ENCODE data around the gene NR1D1. TPM values are rescaled to one million over a fixed set of nuclear protein-coding genes. Genes with fewer than 3 reads are reported as not detected.

Gene NR1D1
- total and polyA plus RNA-seq, 8 donors: 4.8 to 17.5 (median 11.3) TPM

- Histone ChIP-seq H3K36me3 (peaks cover 0 to 43% (median 31%) of the 10 kb centered on the region in 3 donors), H3K4me1 (peaks cover 11 to 23% (median 19%) of the 10 kb centered on the region in 3 donors)
Observed at GRCh38 chr17:40093580-40094201, 6.7 kb downstream of the NR1D1 start.

GRCh38 chr17:40093005-40093579 lies 7.3 kb downstream of the NR1D1 start:
- FAIRE-seq: no peak
- H3K36me3 ChIP-seq: peaks cover 0 to 49% (median 35%) of the 10 kb centered on the region in 3 donors

More at GRCh38 chr17:40093580-40094201, 6.7 kb downstream of the NR1D1 start:
- no peaks in the 10 kb centered on the region for H3K9me3 ChIP-seq
- DNase-seq: peak in 1 of 6 donors; percentile 42
- ATAC-seq: no peak
- no peak for FAIRE-seq
- no peak overlapping the region for H3K4me3 ChIP-seq
- H3K27ac ChIP-seq: peak overlapping the region in 1 of 4 donors; percentile 5
- TF ChIP-seq CTCF (IDR thresholded peaks at IDR 0.05): no peak
- WGBS, 2 donors: 70 to 73% methylated on average over 16 of the region's 16 CpGs
- no peaks in the 10 kb centered on the region for H3K27me3 ChIP-seq
- intact Hi-C loops (cut with DNase I): no loop called here

GRCh38 chr17:40092581-40092980 lies 7.8 kb downstream of the NR1D1 start:
- 40 to 43% methylated on average over 3 of the region's 3 CpGs for WGBS, 2 donors
- Histone ChIP-seq H3K27ac (no peak overlapping the region), H3K4me1 (peaks cover 5 to 14% (median 14%) of the 10 kb centered on the region in 3 donors), H3K36me3 (peaks cover 0 to 54% (median 40%) of the 10 kb centered on the region in 3 donors), H3K9me3 (no peaks in the 10 kb centered on the region), H3K4me3 (no peak overlapping the region), H3K27me3 (no peaks in the 10 kb centered on the region)
- ATAC-seq: no peak
- FAIRE-seq: no peak
- peak in 1 of 6 donors; percentile 11 for DNase-seq
- no peak for TF ChIP-seq CTCF (IDR thresholded peaks at IDR 0.05)
- intact Hi-C loops (cut with DNase I): no loop called here

More at GRCh38 chr17:40093005-40093579, 7.3 kb downstream of the NR1D1 start:
- Histone ChIP-seq H3K4me3 (no peak overlapping the region), H3K9me3 (no peaks in the 10 kb centered on the region), H3K4me1 (peaks cover 10 to 18% (median 14%) of the 10 kb centered on the region in 3 donors), H3K27ac (no peak overlapping the region), H3K27me3 (no peaks in the 10 kb centered on the region)
- 87 to 88% methylated on average over 28 to 29 of the region's 29 CpGs for WGBS, 2 donors
- DNase-seq (peak in 2 of 6 donors; percentile 60 to 64), ATAC-seq (no peak)
- no peak for TF ChIP-seq CTCF (IDR thresholded peaks at IDR 0.05)
- intact Hi-C loops (cut with DNase I): no loop called here

GRCh38 chr17:40091691-40092397 lies 8.5 kb downstream of the NR1D1 start:
- 25 to 36% methylated on average over 18 of the region's 18 CpGs for WGBS, 2 donors
- no peak for TF ChIP-seq CTCF (IDR thresholded peaks at IDR 0.05)
- Histone ChIP-seq H3K27me3 (no peaks in the 10 kb centered on the region), H3K9me3 (no peaks in the 10 kb centered on the region), H3K4me1 (peaks cover 0 to 7% (median 6%) of the 10 kb centered on the region in 3 donors), H3K36me3 (peaks cover 0 to 60% (median 38%) of the 10 kb centered on the region in 3 donors), H3K27ac (no peak overlapping the region), H3K4me3 (no peak overlapping the region)
- FAIRE-seq (no peak), ATAC-seq (peak; percentile 24 to 33 (median 30)), DNase-seq (peak in 1 of 6 donors; percentile 75)
- intact Hi-C loops (cut with DNase I): no loop called here

All from pancreas (tissue), 10 donors.